IMR-90 (cell line): ENCODE measurements around the gene TAGLN2. TPM values are rescaled to one million over a fixed set of nuclear protein-coding genes. Genes with fewer than 3 reads are reported as not detected.

Experiments
- ATAC-seq: fragments of 200-7000 bp; cut with Tn5 transposase; 2 replicates; pipeline ENCODE4 v1.9.1; 2020; ENCODE audit warnings: low read depth, mild to moderate bottlenecking, moderate library complexity
- BruUV-seq: library from RNA; stranded (reverse); fragments of 400-500 nt; replicated peaks from 2 replicates; lab custom pipeline; 2021; lab: Mats Ljungman, UMichigan
- CTCF ChIA-PET: fragments of 300-600 bp; formaldehyde crosslinking; extraction: SDS; loops from one replicate; lab custom pipeline; 2021; ENCODE audit warnings: antibody characterized with exemption; lab: Yijun Ruan, JAX
- POLR2A ChIA-PET: fragments of 300-600 bp; sonication (Branson Sonifier 250); formaldehyde crosslinking; loops from one replicate; lab custom pipeline; 2022; ENCODE audit warnings: antibody characterized with exemption; ENCODE audit not compliant: unreplicated experiment; lab: Charles Lee
- DNase-seq: peaks from one replicate; pipeline ENCODE4 v3.0.0; 2013
- H2AFZ ChIP-seq: replicated peaks from 2 replicates; pipeline ENCODE3; 2013; ENCODE audit warnings: low read length, mild to moderate bottlenecking; ENCODE audit not compliant: poor library complexity
- H2AK5ac ChIP-seq: 2 replicates; pipeline ENCODE4 v1.6.1; 2013; ENCODE audit warnings: low read depth, low read length, inconsistent platforms
- H2AK9ac ChIP-seq: replicated peaks from 2 replicates; pipeline ENCODE3; 2013; ENCODE audit warnings: mild to moderate bottlenecking, low read depth, low read length, moderate library complexity; ENCODE audit not compliant: poor library complexity
- H2BK120ac ChIP-seq: 2 replicates; pipeline ENCODE4 v1.6.1; 2013; ENCODE audit warnings: low read depth, low read length, inconsistent platforms
- H2BK15ac ChIP-seq: 3 replicates; pipeline ENCODE4 v1.6.1; 2013; ENCODE audit warnings: low read depth, low read length, inconsistent platforms
- H2BK20ac ChIP-seq: 2 replicates; pipeline ENCODE4 v1.6.1; 2013; ENCODE audit warnings: low read depth, mild to moderate bottlenecking, inconsistent platforms, low read length, moderate library complexity
- H2BK5ac ChIP-seq: 2 replicates; pipeline ENCODE4 v1.6.1; 2013; ENCODE audit warnings: mild to moderate bottlenecking, low read depth, low read length, inconsistent platforms; ENCODE audit not compliant: poor library complexity, severe bottlenecking
- H3K14ac ChIP-seq: replicated peaks from 2 replicates; pipeline ENCODE4 v1.6.1; 2013; ENCODE audit warnings: low read depth, low read length, inconsistent platforms
- H3K18ac ChIP-seq: 2 replicates; pipeline ENCODE4 v1.6.1; 2013; ENCODE audit warnings: low read depth, low read length, control low read depth
- H3K23ac ChIP-seq: 2 replicates; pipeline ENCODE4 v1.6.1; 2013; ENCODE audit warnings: low read depth, low read length, inconsistent platforms
- H3K27ac ChIP-seq: 2 replicates; pipeline ENCODE4 v1.5.1; 2013; ENCODE audit warnings: mild to moderate bottlenecking, control low read depth, low read length; ENCODE audit not compliant: insufficient read depth
- H3K27me3 ChIP-seq: 2 replicates; pipeline ENCODE4 v1.6.1; 2013; ENCODE audit warnings: low read length; ENCODE audit not compliant: control insufficient read depth, insufficient read depth
- H3K36me3 ChIP-seq: 2 replicates; pipeline ENCODE4 v1.6.1; 2013; ENCODE audit warnings: low read length, mixed read lengths; ENCODE audit not compliant: control insufficient read depth, insufficient read depth
- H3K4ac ChIP-seq: 2 replicates; pipeline ENCODE4 v1.6.1; 2013; ENCODE audit warnings: low read depth, low read length, inconsistent platforms
- H3K4me1 ChIP-seq: 2 replicates; pipeline ENCODE4 v1.6.1; 2013; ENCODE audit warnings: low read length, mixed read lengths; ENCODE audit not compliant: control insufficient read depth, insufficient read depth
- H3K4me2 ChIP-seq: 2 replicates; pipeline ENCODE4 v1.6.1; 2013; ENCODE audit warnings: low read depth, mild to moderate bottlenecking, control low read depth, low read length, moderate library complexity
- H3K4me3 ChIP-seq: 2 replicates; pipeline ENCODE4 v1.5.1; 2013; ENCODE audit warnings: low read depth, mild to moderate bottlenecking, control low read depth, low read length, moderate library complexity; ENCODE audit not compliant: insufficient read depth
- H3K56ac ChIP-seq: 2 replicates; pipeline ENCODE4 v1.6.1; 2013; ENCODE audit warnings: low read length, inconsistent platforms; ENCODE audit not compliant: insufficient read depth; ENCODE audit errors: extremely low read depth
- H3K79me1 ChIP-seq, 2 experiments: 2 replicates each; pipeline ENCODE4 v1.6.1; 2013; ENCODE audit warnings: low read length in 2 of 2, inconsistent platforms in 1 of 2, low read depth in 1 of 2
- H3K9ac ChIP-seq: 2 replicates; pipeline ENCODE4 v1.6.1; 2013; ENCODE audit warnings: low read depth, low read length, control low read depth
- H3K9me1 ChIP-seq: 2 replicates; pipeline ENCODE4 v1.6.1; 2013; ENCODE audit warnings: low read length, inconsistent platforms; ENCODE audit not compliant: insufficient read depth
- H3K9me3 ChIP-seq: 2 replicates; pipeline ENCODE4 v1.6.1; 2013; ENCODE audit warnings: low read length; ENCODE audit not compliant: control insufficient read depth, insufficient read depth
- H4K20me1 ChIP-seq: 2 replicates; pipeline ENCODE4 v1.6.1; 2013; ENCODE audit warnings: low read length, inconsistent platforms; ENCODE audit not compliant: insufficient read depth
- H4K5ac ChIP-seq: 2 replicates; pipeline ENCODE4 v1.6.1; 2013; ENCODE audit warnings: mild to moderate bottlenecking, low read depth, low read length, control low read depth
- H4K8ac ChIP-seq, 2 experiments: 2 replicates each; pipeline ENCODE4 v1.6.1; 2013; ENCODE audit warnings: low read depth in 2 of 2, low read length in 2 of 2, control low read depth in 1 of 2, inconsistent platforms in 1 of 2
- H4K91ac ChIP-seq: 2 replicates; pipeline ENCODE4 v1.6.1; 2013; ENCODE audit warnings: low read depth, low read length, inconsistent platforms; ENCODE audit not compliant: insufficient read depth
- BHLHE40 ChIP-seq: fragments of 150-350 bp; IDR thresholded peaks from 2 replicates; pipeline ENCODE4 v1.6.1; 2016; ENCODE audit warnings: mild to moderate bottlenecking, low read depth, low read length
- CEBPB ChIP-seq: IDR thresholded peaks from 2 replicates; pipeline ENCODE4 v1.6.1; 2012; ENCODE audit warnings: low read depth, low read length, improper control_type of control experiment
- CHD1 ChIP-seq: IDR thresholded peaks from 2 replicates; pipeline ENCODE4 v1.6.1; 2012; ENCODE audit warnings: low read depth, low read length, improper control_type of control experiment
- CTCF ChIP-seq: conservative IDR thresholded peaks from 2 replicates; pipeline ENCODE4 v1.5.1; 2012; ENCODE audit warnings: mild to moderate bottlenecking, low read depth, low read length, improper control_type of control experiment
- MAFK ChIP-seq: IDR thresholded peaks from 2 replicates; pipeline ENCODE4 v1.6.1; 2012; ENCODE audit warnings: low read depth, low read length, improper control_type of control experiment
- POLR2A ChIP-seq: IDR thresholded peaks from 2 replicates; pipeline ENCODE4 v1.6.1; 2012; ENCODE audit warnings: mild to moderate bottlenecking, low read depth, low read length
- RAD21 ChIP-seq: IDR thresholded peaks from 2 replicates; pipeline ENCODE4 v1.6.1; 2012; ENCODE audit warnings: low read length, improper control_type of control experiment
- RCOR1 ChIP-seq: IDR thresholded peaks from 2 replicates; pipeline ENCODE4 v1.6.1; 2012; ENCODE audit warnings: mild to moderate bottlenecking, low read length, improper control_type of control experiment; ENCODE audit not compliant: insufficient replicate concordance
- RFX5 ChIP-seq: IDR thresholded peaks from 2 replicates; pipeline ENCODE4 v1.8.0; 2012; ENCODE audit warnings: low read depth, mild to moderate bottlenecking, low read length, moderate library complexity
- SMC3 ChIP-seq: fragments of 150-350 bp; IDR thresholded peaks from 2 replicates; pipeline ENCODE4 v1.6.1; 2016; ENCODE audit warnings: low read depth, mild to moderate bottlenecking, antibody characterized with exemption, low read length, moderate library complexity
- WGBS, 2 experiments: methylation state at CpG; one replicate each; pipeline versions ENCODE4 v1.1.5 to v1.1.7; 2013; ENCODE audit warnings: missing lambda C conversion rate in 2 of 2; ENCODE audit not compliant: insufficient read length in 1 of 2; ENCODE audit errors: extremely low coverage in 2 of 2; 5-methylcytosine and 5-hydroxymethylcytosine counted together
- dilution Hi-C: fragments of 300-500 bp; cut with HindIII; formaldehyde crosslinking; loops from one replicate; pipeline ENCODE4 v1.14.3; 2018; ENCODE audit warnings: low sequenced_read_pairs; ENCODE audit not compliant: unreplicated experiment
- in situ Hi-C: fragments of 300-500 bp; cut with MboI; formaldehyde crosslinking; loops from 3 replicates; pipeline ENCODE4 v1.14.3; 2019; ENCODE audit warnings: low sequenced_read_pairs, inconsistent platforms, mixed read lengths
- intact Hi-C: fragments of 100-400 bp; cut with micrococcal nuclease; formaldehyde crosslinking; loops from 2 replicates; pipeline ENCODE4 v1.10.0; 2022
- polyA plus RNA-seq, 3 experiments: library from polyadenylated mRNA; depleted of rRNA; stranded (reverse); fragments of >200 nt; gene quantifications; 2 replicates each; pipeline ENCODE4 v1.2.3, GENCODE V29; 2012; ENCODE audit warnings: low replicate concordance in 1 of 3
- total RNA-seq: library from RNA; depleted of rRNA; stranded (reverse); fragments of >200 nt; gene quantifications from 2 replicates; pipeline ENCODE4 v1.2.3, GENCODE V29; 2012

The TAGLN2 gene
- total and polyA plus RNA-seq, 2 of the 4 experiments (the other 2 are of a cell fraction), result 440 to 634 TPM

- H3K27me3 ChIP-seq, result no peaks in the 10 kb centered on the region
- no TSS peak for BruUV-seq
- H2AK9ac ChIP-seq, result no peak overlapping the region
- dilution Hi-C loops, result no loop called here
- 0 out of 2 replicates have a peak, but pooled peaks cover 3% of the 10 kb centered on the region for H4K20me1 ChIP-seq
- H3K4me2 ChIP-seq, result no peak overlapping the region
- no peaks in the 10 kb centered on the region for H3K79me1 ChIP-seq
- H3K56ac ChIP-seq, result no peak overlapping the region
- no peak overlapping the region for H2BK120ac ChIP-seq
- no peak overlapping the region for H4K5ac ChIP-seq
- no peaks in the 10 kb centered on the region for H3K9me3 ChIP-seq
- H2AK5ac ChIP-seq, result no peak overlapping the region; the same call in 1 of the 2 replicates
- no peaks in the 10 kb centered on the region for H3K9me1 ChIP-seq
- no peak for DNase-seq
- H3K23ac ChIP-seq, result no peak overlapping the region; the same call in 1 of the 2 replicates
- peak overlapping the region; percentile 23 for H2AFZ ChIP-seq
- no peak overlapping the region for H3K18ac ChIP-seq
- TF ChIP-seq RAD21 (no peak), BHLHE40 (no peak), CEBPB (no peak), POLR2A (no peak), CTCF (no peak), SMC3 (no peak), CHD1 (no peak), RFX5 (no peak), RCOR1 (no peak), MAFK (no peak)
- no peak overlapping the region for H3K27ac ChIP-seq
- no peak overlapping the region for H3K4me3 ChIP-seq
- no peaks in the 10 kb centered on the region for H3K36me3 ChIP-seq
- H4K91ac ChIP-seq, result no peak overlapping the region
- no peak overlapping the region for H3K14ac ChIP-seq
- peaks cover 9% of the 10 kb centered on the region; the same call in 1 of the 2 replicates for H3K4me1 ChIP-seq
- in situ Hi-C loops, result no loop called here
- no peak for ATAC-seq
- no CpG with 5 or more reads among the region's 2 CpGs for WGBS, 2 experiments
- H3K4ac ChIP-seq, result no peak overlapping the region
- H4K8ac ChIP-seq, result no peak overlapping the region
- intact Hi-C loops, result no loop called here
- ChIA-PET CTCF (interaction anchor here (1.0 kb wide), 1 partner anchor 10 kb away, joined by 4 read pairs; no protein-coding TSS in a partner anchor), POLR2A (no interaction called here)
- no peak overlapping the region for H3K9ac ChIP-seq
- no peak overlapping the region for H2BK20ac ChIP-seq
- H2BK15ac ChIP-seq, result no peak overlapping the region
- H2BK5ac ChIP-seq, result no peak overlapping the region
Measured at GRCh38 chr1:159900755-159901360, 24.4 kb downstream of the TAGLN2 start.
